ENCODE data around the gene PTPN20.

Gene PTPN20

GRCh38 chr10:47049056-47049851, 138.0 kb downstream of the PTPN20 start:
- FAIRE-seq, result no peak

GRCh38 chr10:47049906-47050305, 138.7 kb downstream of the PTPN20 start:
- no peak for FAIRE-seq

- no peak for FAIRE-seq
These were observed 139.6 kb downstream of the PTPN20 start for GRCh38 chr10:47050618-47051455.

- no peak for FAIRE-seq
These were observed 140.6 kb downstream of the PTPN20 start for GRCh38 chr10:47051741-47052238.
